ENCODE data around the gene BMP6. TPM values are rescaled to one million over a fixed set of nuclear protein-coding genes. Genes with fewer than 3 reads are reported as not detected.

BMP6 gene
- total RNA-seq, 1 donor from 2014 or later, result 3.2 TPM

- no peak overlapping the region for H3K4me3 ChIP-seq
- no peak overlapping the region for H3K27ac ChIP-seq
- DNase-seq (ENCODE audit: extremely low spot score in 2 of 2), result no peak
- no peak for TF ChIP-seq POLR2AphosphoS5 (IDR thresholded peaks at IDR 0.05; ENCODE audit: insufficient read depth in 1 of 2, low read depth in 1 of 2)
- TF ChIP-seq POLR2A (IDR thresholded peaks at IDR 0.05), result no peak
- peaks cover 5% of the 10 kb centered on the region for H3K9me3 ChIP-seq
- H3K36me3 ChIP-seq, result no peaks in the 10 kb centered on the region
- H3K27me3 ChIP-seq, result no peaks in the 10 kb centered on the region
- intact Hi-C loops (cut with DNase I), result no loop called here
- H3K4me1 ChIP-seq, result no peaks in the 10 kb centered on the region
These were observed 121.3 kb downstream of the BMP6 start for GRCh38 chr6:7846966-7847818.

- Histone ChIP-seq H3K4me3 (no peak overlapping the region), H3K27ac (no peak overlapping the region), H3K27me3 (no peaks in the 10 kb centered on the region), H3K9me3 (peaks cover 6% of the 10 kb centered on the region), H3K4me1 (no peaks in the 10 kb centered on the region), H3K36me3 (no peaks in the 10 kb centered on the region)
- TF ChIP-seq POLR2A (IDR thresholded peaks at IDR 0.05) (no peak), POLR2AphosphoS5 (IDR thresholded peaks at IDR 0.05; ENCODE audit: insufficient read depth in 1 of 2, low read depth in 1 of 2) (no peak), CTCF (IDR thresholded peaks at IDR 0.05) (no peak)
- no peak for DNase-seq (ENCODE audit: extremely low spot score in 2 of 2)
- intact Hi-C loops (cut with DNase I), result no loop called here
These were observed 122.3 kb downstream of the BMP6 start for GRCh38 chr6:7848229-7848628.

GRCh38 chr6:7851780-7852179 lies 125.9 kb downstream of the BMP6 start:
- no peak for DNase-seq (ENCODE audit: extremely low spot score in 2 of 2)
- H3K27ac ChIP-seq, result no peak overlapping the region
- intact Hi-C loops (cut with DNase I), result no loop called here
- no peak overlapping the region for H3K4me3 ChIP-seq
- TF ChIP-seq POLR2A (IDR thresholded peaks at IDR 0.05) (no peak), POLR2AphosphoS5 (IDR thresholded peaks at IDR 0.05; ENCODE audit: insufficient read depth in 1 of 2, low read depth in 1 of 2) (no peak), CTCF (IDR thresholded peaks at IDR 0.05) (no peak)
- peaks cover 6% of the 10 kb centered on the region for H3K9me3 ChIP-seq
- no peaks in the 10 kb centered on the region for H3K36me3 ChIP-seq
- H3K4me1 ChIP-seq, result no peaks in the 10 kb centered on the region
- H3K27me3 ChIP-seq, result no peaks in the 10 kb centered on the region

GRCh38 chr6:7859591-7859990 lies 133.7 kb downstream of the BMP6 start:
- Histone ChIP-seq H3K4me3 (no peak overlapping the region), H3K9me3 (no peaks in the 10 kb centered on the region), H3K4me1 (no peaks in the 10 kb centered on the region), H3K36me3 (no peaks in the 10 kb centered on the region), H3K27me3 (no peaks in the 10 kb centered on the region), H3K27ac (no peak overlapping the region)
- DNase-seq (ENCODE audit: extremely low spot score in 2 of 2), result no peak
- intact Hi-C loops (cut with DNase I), result no loop called here
- TF ChIP-seq POLR2A (IDR thresholded peaks at IDR 0.05), result no peak
- no peak for TF ChIP-seq CTCF (IDR thresholded peaks at IDR 0.05)
- no peak for TF ChIP-seq POLR2AphosphoS5 (IDR thresholded peaks at IDR 0.05; ENCODE audit: insufficient read depth in 1 of 2, low read depth in 1 of 2)

- Histone ChIP-seq H3K27me3 (no peaks in the 10 kb centered on the region), H3K4me1 (no peaks in the 10 kb centered on the region), H3K27ac (no peak overlapping the region), H3K9me3 (no peaks in the 10 kb centered on the region), H3K36me3 (no peaks in the 10 kb centered on the region), H3K4me3 (no peak overlapping the region)
- TF ChIP-seq POLR2AphosphoS5 (IDR thresholded peaks at IDR 0.05; ENCODE audit: insufficient read depth in 1 of 2, low read depth in 1 of 2), result no peak
- TF ChIP-seq POLR2A (IDR thresholded peaks at IDR 0.05), result no peak
- TF ChIP-seq CTCF (IDR thresholded peaks at IDR 0.05), result no peak
- intact Hi-C loops (cut with DNase I), result no loop called here
- no peak for DNase-seq (ENCODE audit: extremely low spot score in 2 of 2)
These were observed 139.9 kb downstream of the BMP6 start for GRCh38 chr6:7865781-7866180.

Data from vagina (tissue), 2 donors.